Gastrocnemius medialis (tissue), 4 donors: ENCODE results near the gene HEATR5A. TPM values are rescaled to one million over a fixed set of nuclear protein-coding genes. Genes with fewer than 3 reads are reported as not detected.

Source experiments
- total RNA-seq, 4 donors: library from RNA; depleted of rRNA; stranded (reverse); fragments of >200 nt; gene quantifications; one replicate each; pipeline versions ENCODE4 v1.1.0 to v1.2.3, GENCODE V29; 2016

Gene HEATR5A
- total RNA-seq, 4 donors from 2014 or later: 11.3 to 39.7 (median 19.3) TPM

Other genes starting within 250 kb of the HEATR5A start
- 100 to 1,000 TPM; 356 to 453 (median 420) TPM for gene HECTD1, start 212.8 kb downstream of the HEATR5A start, total RNA-seq
- gene DTD2, start 37.0 kb upstream of the HEATR5A start, total RNA-seq: 1 to 10 TPM; 4.0 to 7.8 (median 4.8) TPM
- gene GPR33, start 67.5 kb upstream of the HEATR5A start, total RNA-seq: not detected
- gene NUBPL, start 140.9 kb upstream of the HEATR5A start, total RNA-seq: 10 to 100 TPM in 1 of 4 donors, 1 to 10 TPM in 3; 4.5 to 12.3 (median 7.7) TPM